Middle frontal gyrus (tissue), 1 donor: ENCODE results near the gene SHANK1.

Source experiments
- DNase-seq: peaks from one replicate; pipeline ENCODE4 v3.0.0-alpha.2; 2015; ENCODE audit warnings: low spot score; ENCODE audit errors: extremely low spot score

SHANK1 gene

GRCh38 chr19:50712833-50713232, 6.8 kb downstream of the SHANK1 start:
- no peak for DNase-seq

DNA sequence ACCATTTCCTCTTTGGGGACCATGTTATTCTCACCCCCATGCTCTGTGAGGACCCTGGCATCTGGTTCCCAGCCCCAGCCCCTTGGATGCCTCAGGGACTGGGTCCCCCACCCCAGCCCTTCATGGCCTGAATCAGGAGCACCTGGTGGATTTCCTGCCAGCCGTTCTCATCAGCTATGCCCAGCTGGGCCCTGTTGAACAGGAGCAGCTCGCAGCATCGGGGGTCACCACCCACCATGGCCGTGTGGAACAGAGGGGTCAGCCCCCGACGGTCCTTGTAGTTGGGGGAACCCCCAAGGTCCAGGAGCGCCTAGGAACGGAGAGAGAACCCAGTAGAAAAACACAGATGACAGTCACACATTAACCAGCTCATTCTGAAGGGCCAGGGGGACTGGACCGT, 7.8 kb downstream of the SHANK1 start:
- DNase-seq = no peak

- no peak for DNase-seq
Observed at GRCh38 chr19:50711196-50711595, 8.4 kb downstream of the SHANK1 start.

DNA sequence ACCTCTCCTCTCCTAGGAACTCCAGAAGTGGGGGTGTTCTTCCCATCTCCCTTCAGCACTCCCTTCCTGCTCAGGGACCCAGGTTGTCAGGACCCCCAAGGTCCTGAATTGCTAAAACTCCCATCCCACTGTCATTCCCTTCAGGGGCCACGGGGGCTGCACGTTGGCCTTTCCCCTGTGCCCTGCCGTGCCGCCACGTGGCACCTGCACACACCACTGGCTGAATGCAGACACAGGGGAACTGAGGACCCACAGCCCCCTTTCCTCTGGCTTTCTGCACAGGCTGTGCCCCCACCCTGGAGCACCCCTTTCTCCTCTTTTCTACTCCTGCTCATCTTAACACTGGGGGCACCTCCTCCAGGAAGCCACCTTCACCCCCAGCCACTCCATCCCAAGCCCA, 9.0 kb downstream of the SHANK1 start:
- DNase-seq = no peak

GRCh38 chr19:50710094-50710493, 9.5 kb downstream of the SHANK1 start:
- DNase-seq = no peak

DNA sequence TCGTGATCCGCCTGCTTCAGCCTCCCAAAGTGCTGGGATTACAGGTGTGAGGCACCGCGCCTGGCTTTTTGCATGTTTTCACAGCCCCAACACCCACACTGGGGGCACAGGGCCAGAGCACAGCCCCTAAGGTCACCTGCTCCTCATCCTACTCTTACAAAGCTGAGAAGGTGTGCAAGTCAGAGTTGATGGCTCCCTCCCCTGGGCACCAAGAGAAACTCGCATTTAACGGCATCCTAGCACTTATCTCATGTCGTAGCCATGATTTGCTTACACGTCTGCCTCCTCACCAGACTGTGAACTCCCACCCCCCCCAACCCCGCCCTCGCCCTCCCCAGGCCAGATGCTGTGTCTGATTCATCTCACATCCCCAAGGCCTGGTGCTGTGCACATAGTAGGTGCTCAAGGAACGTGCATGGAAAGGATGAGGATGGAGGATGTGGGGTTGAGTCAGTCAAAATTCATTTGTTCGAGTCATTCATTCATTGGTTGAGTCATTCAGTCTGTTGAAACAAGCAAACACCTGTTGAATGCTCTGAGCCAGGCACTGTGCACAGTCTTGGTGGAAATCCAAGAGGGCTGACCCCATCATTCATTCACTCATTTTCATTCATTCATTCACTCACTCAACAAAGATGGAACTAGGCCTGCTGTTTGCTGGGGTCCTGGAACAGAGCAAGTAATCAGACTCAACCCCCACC, 11.3 kb downstream of the SHANK1 start:
- DNase-seq = no peak

- no peak for DNase-seq
Observed at GRCh38 chr19:50706387-50706786, 13.2 kb downstream of the SHANK1 start.

DNA sequence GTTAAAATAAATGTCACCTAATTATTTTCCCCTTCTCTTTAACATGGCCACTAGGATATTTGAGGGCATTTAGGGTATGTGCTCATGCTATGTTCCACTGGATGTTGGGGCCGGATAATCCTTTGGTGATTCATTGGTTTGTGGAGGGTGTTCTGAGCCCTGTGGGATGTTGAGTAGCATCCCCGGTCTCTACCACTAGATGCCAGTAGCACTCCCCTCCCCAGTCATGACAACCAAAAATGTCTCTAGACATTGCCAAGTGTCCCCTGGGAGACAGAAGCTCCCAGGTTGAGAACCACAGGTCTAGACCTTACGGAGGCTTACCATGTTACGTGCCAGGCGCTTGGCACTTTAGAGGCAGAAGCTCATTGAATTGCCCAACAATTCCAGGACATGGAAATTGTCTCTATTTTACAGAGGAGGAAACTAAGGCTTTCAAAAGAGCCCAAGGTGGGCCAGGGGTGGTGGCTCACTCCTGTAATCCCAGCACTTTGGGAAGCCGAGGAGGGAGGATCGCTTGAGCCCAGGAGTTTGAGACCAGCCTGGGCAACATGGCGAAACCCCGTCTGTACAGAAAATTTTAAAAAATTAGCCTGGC, 14.1 kb downstream of the SHANK1 start:
- DNase-seq = no peak

- no peak for DNase-seq
Observed at GRCh38 chr19:50703915-50704796, 15.4 kb downstream of the SHANK1 start.

GRCh38 chr19:50702871-50703829, 16.5 kb downstream of the SHANK1 start:
- no peak for DNase-seq

- DNase-seq = no peak
Observed at GRCh38 chr19:50702158-50702870, 17.3 kb downstream of the SHANK1 start.

- no peak for DNase-seq
Observed at GRCh38 chr19:50701367-50701985, 18.1 kb downstream of the SHANK1 start.

DNA sequence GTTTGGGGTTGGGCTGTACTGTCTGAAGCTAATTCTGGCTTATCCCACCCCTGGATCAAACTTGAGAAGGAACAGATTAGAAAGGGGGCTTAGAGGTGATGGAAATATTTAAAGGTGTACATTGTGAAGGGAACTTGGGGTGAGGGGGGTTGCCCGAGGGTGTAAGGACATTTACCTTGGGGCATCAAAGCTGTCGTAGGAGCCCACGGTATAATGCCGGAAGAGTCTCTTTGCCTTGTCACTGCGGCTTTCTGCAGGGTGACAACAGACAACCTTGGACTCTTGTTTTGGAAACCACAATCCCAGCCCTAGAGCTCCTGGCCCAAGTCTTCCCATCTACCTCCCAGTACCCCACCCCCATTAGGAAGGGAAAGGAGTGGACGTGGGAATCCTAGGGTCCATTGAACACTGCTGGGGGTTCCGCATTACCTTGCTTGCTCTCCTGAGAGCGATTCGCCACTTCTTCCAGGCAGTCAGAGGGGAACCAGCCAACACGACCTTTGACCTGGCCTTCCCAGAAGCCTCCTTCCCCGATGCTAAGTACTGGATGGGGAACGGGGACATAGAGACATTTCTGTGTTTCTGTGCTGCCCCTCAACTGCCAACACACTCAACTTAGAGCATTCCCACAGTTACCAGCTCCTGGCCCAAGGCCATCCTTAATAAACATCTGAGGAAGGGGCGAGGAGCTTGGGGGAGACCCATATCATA, 22.0 kb downstream of the SHANK1 start:
- DNase-seq = no peak

DNA sequence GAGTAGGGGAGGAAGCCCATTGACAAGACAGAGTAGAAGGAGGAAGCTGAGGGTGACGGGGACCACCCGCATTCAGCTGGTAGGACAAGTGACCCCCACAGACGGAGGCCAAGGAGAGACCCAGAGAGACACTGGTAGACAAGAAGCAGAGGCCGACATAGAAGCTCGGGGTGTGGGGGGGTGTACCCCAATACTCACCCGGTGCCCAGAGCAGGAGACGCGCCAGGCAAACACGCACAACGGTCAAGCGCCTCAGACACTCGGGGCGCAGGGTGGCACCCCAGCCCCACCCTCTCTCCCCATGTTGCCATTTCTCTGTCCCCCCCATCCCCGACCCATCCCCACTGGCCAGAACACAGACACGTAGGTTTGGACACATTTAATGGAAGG, 23.5 kb downstream of the SHANK1 start:
- no peak for DNase-seq

GRCh38 chr19:50695251-50696093, 24.1 kb downstream of the SHANK1 start:
- no peak for DNase-seq

DNA sequence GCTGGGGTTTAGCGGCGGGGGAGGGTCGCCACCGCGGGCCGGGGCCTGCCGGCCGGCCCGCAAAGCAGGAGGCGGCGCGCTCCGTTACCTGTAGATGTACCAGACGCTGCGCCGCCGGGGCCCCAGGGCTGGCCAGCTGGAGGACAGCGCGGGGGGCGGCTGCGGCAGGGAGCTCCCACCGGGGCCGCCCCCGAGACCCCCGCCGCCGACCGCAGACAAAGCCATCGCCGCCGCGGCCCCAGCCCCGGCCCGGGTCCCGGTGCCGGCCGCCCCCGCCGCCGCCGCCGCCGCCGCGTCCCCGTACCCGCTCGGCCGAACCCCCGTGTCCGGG, 24.8 kb downstream of the SHANK1 start:
- DNase-seq = no peak

- DNase-seq = no peak
Observed at GRCh38 chr19:50693064-50693975, 26.3 kb downstream of the SHANK1 start.

DNA sequence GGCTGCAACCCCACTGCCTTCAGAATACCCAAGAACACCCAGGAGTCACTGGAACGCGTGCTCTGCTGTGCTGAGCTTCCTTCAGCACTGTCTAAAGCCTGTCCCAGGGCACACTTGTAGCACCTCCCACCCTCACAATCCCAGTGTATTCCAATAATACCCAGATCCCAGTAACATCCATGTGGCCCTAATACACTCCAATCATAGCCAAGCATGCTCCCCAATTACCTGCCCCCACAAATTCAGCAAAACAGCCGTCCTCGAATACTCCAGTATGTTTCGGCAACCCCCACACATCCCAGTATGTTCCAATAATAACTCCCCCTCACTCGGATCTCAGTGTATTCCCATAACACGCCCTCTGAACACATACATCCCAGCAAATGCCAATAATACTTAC, 29.2 kb downstream of the SHANK1 start:
- DNase-seq = no peak
